ENCODE results near the gene FCN3. TPM values are rescaled to one million over a fixed set of nuclear protein-coding genes. Genes with fewer than 3 reads are reported as not detected.

Gene FCN3
- total and polyA plus RNA-seq, 9 of the 15 experiments (the other 6 are each of a cell fraction or from before 2014, with no cell fraction given) = 0.49 TPM; not detected in 8

DNA sequence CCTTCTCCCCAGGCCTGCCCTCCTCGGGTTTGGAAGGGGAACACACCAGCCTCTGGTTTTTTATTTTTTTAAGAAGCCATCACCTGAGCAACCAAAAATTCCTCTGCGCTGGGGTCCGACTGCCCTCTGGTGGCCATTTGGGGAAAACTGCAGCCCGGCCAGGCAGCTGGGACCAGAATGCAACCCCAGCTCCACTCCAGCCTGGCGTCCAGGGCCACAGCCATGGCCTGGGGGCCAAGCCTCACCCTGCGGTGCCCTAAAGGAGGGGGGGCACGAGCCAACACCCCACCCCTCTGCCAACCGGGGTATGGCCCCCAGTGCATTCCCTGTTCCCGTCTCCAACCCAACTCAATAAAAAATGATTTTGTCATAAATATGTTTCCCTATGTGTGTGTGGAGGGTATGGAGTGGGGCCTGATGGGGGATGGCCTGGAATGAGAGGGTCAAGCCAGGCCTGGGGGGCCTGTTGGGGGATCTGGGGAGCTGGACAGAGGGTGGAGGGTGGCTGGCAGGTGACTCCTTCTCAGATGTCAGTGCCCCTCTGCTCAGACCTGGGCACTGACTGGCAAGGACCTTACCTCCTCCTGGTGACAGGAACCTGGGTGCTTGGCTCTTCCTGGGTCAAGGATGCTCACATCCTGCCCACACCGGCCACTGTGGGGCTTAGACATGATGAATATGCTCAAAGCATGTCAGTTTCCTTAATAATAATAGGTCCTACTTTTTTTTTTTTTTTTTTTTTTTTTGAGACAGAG lies 21.0 kb upstream of the FCN3 start:
- intact Hi-C loops (cut with micrococcal nuclease) (loop anchor here (1.0 to 5.0 kb wide), 3 partner anchors 63 to 348 kb away; no protein-coding TSS in a partner anchor), in situ Hi-C loops (cut with MboI) (loop anchor here (5.0 kb wide), 1 partner anchor 212 kb away; no protein-coding TSS in a partner anchor)
- ATAC-seq (peak; percentile 69), DNase-seq (ENCODE audit: extremely low read depth in 1 of 4, low spot score in 3 of 4) (peak; percentile 78 to 86 (median 82)), FAIRE-seq (peak; percentile 88)
- no peaks in the 10 kb centered on the region for H4K20me1 ChIP-seq (replicated peaks; ENCODE audit: control insufficient read depth, insufficient read depth, low read length)
- no peak overlapping the region for H3K4me2 ChIP-seq (ENCODE audit: insufficient read depth, low read length)
- no TSS peak for BruUV-seq (replicated peaks)
- WGBS (ENCODE audit: insufficient coverage, low coverage, missing lambda C conversion rate) = under 1% methylated on average over 10 of the region's 10 CpGs
- POLR2A ChIA-PET = interaction anchor here (0.6 to 2.1 kb wide), 5 partner anchors 27 to 494 kb away, joined by 3 to 10 read pairs (median 4); partner anchors contain the start of gene MAP3K6
- H3K9ac ChIP-seq (ENCODE audit: insufficient read depth in 1 of 2, low read depth in 2 of 2, low read length in 2 of 2) = peak overlapping the region in 1 of 2 experiments; percentile 76; a peak in 1 of 4 replicates
- H3K9me3 ChIP-seq (replicated peaks; ENCODE audit: control insufficient read depth, insufficient read depth, low read depth, low read length) = no peaks in the 10 kb centered on the region
- no peak overlapping the region for H3K27ac ChIP-seq (ENCODE audit: extremely low read depth, low read depth, low read length)
- H3K9me1 ChIP-seq (ENCODE audit: control insufficient read depth, insufficient read depth, low read length) = no peaks in the 10 kb centered on the region
- H3K36me3 ChIP-seq (ENCODE audit: control insufficient read depth, insufficient read depth, low read length) = peaks cover 9% of the 10 kb centered on the region; the same call in 1 of the 3 replicates
- no peaks in the 10 kb centered on the region for H3K27me3 ChIP-seq (ENCODE audit: control insufficient read depth in 2 of 2, insufficient read depth in 2 of 2, low read length in 2 of 2)
- H3K4me3 ChIP-seq = no peak overlapping the region
- no peak overlapping the region for H2AFZ ChIP-seq (ENCODE audit: low read depth, low read length)
- CTCF ChIA-PET (ENCODE audit: low intra/inter-chr PET ratio) = interaction anchor here (0.7 to 2.9 kb wide), 14 partner anchors 29 to 351 kb away, joined by 3 to 49 read pairs (median 4); partner anchors contain the start of genes AHDC1 and MAP3K6
- peaks cover 8 to 55% of the 10 kb centered on the region in 2 experiments for H3K4me1 ChIP-seq (replicated peaks in 1 of 2; ENCODE audit: control insufficient read depth in 2 of 2, insufficient read depth in 2 of 2, low read length in 2 of 2)
- peaks cover 12% of the 10 kb centered on the region for H3K79me2 ChIP-seq (ENCODE audit: control insufficient read depth, insufficient read depth, low read length)
- TF ChIP-seq TRIM25 (IDR thresholded peaks at IDR 0.05; ENCODE audit: borderline replicate concordance) = no peak
- TF ChIP-seq ZNF830 (CRISPR knock-in tag; IDR thresholded peaks at IDR 0.05) = no peak
- peak; percentile 87 for TF ChIP-seq TFAP4 (CRISPR knock-in tag; IDR thresholded peaks at IDR 0.05; ENCODE audit: borderline replicate concordance)
- peak; percentile 27; the same call in 1 of the 2 replicates for TF ChIP-seq CTBP1 (IDR thresholded peaks at IDR 0.05; ENCODE audit: borderline replicate concordance)
- TF ChIP-seq MAFF (IDR thresholded peaks at IDR 0.05; ENCODE audit: low read length) = no peak
- no peak for TF ChIP-seq ZNF217 (CRISPR knock-in tag; IDR thresholded peaks at IDR 0.05)
- no peak for TF ChIP-seq HDAC2 (IDR thresholded peaks at IDR 0.05)
- TF ChIP-seq SPI1 (IDR thresholded peaks at IDR 0.05; ENCODE audit: borderline replicate concordance, low read depth, low read length) = no peak
- TF ChIP-seq NFE2 (IDR thresholded peaks at IDR 0.05; ENCODE audit: low read depth) = no peak
- TF ChIP-seq BACH1 (tag; IDR thresholded peaks at IDR 0.05) = no peak
- TF ChIP-seq, protein P1, sequence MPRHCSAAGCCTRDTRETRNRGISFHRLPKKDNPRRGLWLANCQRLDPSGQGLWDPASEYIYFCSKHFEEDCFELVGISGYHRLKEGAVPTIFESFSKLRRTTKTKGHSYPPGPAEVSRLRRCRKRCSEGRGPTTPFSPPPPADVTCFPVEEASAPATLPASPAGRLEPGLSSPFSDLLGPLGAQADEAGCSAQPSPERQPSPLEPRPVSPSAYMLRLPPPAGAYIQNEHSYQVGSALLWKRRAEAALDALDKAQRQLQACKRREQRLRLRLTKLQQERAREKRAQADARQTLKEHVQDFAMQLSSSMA (CRISPR knock-in tag; IDR thresholded peaks at IDR 0.05) = no peak
- TF ChIP-seq KDM4B (IDR thresholded peaks at IDR 0.05; ENCODE audit: borderline replicate concordance in 2 of 2, low read depth in 1 of 2) = no peak
- TF ChIP-seq, protein P2, sequence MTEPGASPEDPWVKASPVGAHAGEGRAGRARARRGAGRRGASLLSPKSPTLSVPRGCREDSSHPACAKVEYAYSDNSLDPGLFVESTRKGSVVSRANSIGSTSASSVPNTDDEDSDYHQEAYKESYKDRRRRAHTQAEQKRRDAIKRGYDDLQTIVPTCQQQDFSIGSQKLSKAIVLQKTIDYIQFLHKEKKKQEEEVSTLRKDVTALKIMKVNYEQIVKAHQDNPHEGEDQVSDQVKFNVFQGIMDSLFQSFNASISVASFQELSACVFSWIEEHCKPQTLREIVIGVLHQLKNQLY (CRISPR knock-in tag; conservative IDR thresholded peaks at IDR 0.05) = no peak
- no peak for TF ChIP-seq MCM3 (IDR thresholded peaks at IDR 0.05)
- TF ChIP-seq ZZZ3 (IDR thresholded peaks at IDR 0.05) = no peak
- no peak for TF ChIP-seq ZNF77 (CRISPR knock-in tag; IDR thresholded peaks at IDR 0.05)
- no peak for TF ChIP-seq USF1 (CRISPR knock-in tag; IDR thresholded peaks at IDR 0.05)
- no peak for TF ChIP-seq SMAD2 (IDR thresholded peaks at IDR 0.05; ENCODE audit: low read depth, low read length)
